ENCODE results near the gene DEFB114.

Gene DEFB114

DNA sequence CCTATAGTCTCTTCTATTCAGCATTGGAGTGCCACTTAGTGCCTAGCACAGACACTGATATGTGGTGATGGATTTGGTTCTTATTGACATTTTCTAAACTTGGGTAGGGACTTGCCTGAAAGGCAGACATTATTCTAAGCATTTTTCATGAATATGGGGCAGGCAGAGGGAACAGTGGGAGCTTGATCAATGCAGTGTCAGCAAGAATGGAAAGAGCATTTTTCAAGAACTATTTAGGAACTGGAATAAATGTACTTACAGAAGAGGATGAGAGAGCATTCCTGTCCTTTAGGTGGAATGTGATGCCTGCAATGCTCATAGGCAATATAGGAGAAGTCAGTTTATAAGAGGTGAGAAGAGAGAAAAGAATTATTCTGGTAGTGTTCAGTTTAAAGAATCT, 26.2 kb downstream of the DEFB114 start:
- Histone ChIP-seq H3K27ac (no peak overlapping the region), H3K4me3 (no peak overlapping the region)

DNA sequence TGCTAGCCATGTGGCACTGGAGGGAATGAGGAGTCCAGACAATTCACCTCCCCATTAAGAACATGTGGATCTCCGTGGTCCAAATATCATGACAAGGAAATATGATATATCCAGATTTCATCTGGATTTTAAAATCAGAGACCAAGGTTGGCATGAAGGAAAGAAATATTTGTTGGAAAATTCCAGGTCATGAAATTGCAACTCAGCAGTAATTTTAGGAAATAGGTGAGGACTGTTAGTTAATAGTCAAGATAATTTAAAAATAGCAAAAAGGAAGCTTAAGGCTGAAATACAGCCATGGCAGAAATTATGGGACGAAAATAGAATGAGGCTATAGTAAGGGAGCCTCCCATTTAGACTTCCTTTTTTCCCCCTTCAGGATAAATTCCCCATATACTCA, 26.9 kb downstream of the DEFB114 start:
- no peak overlapping the region for H3K27ac ChIP-seq

DNA sequence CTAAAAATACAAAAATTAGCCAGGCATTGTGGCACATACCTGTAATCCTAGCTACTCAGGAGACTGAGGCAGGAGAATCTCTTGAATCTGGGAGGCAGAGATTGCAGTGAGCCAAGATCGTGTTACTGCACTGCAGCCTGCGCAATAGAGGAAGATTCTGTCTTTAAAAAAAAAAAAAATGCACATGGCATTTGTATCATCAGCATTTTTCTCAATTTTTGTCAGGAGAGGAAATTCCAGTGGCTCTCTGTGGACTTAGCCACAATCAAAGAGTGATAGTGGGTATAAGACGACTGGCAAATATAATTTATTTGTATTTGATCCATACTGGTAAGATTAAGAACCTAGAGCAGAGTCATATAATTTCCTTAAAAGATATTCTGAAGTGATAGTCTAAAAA, 28.6 kb downstream of the DEFB114 start:
- no peak overlapping the region for H3K27ac ChIP-seq
- no peak overlapping the region for H3K4me3 ChIP-seq

More for the DNA sequence above, 26.9 kb downstream of the DEFB114 start:
- no peak overlapping the region for H3K4me3 ChIP-seq

DNA sequence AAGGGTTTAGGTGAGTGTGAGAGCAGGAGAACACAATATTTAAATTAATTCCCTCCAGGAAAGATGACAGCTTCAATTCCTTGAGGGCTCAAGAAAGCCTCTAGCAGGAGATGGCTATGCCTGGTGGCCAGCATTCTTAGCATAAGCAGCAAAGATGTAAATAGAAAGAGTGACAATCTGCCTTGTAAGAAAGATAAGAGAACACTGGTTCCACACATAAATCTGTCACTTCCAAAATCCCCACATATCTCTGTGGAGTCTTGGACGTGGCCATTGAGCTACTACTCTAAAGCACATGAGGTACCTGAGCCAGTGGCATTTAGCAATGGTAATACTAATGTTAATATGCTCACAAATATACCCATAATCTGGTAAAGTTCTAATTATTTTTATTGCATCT, 29.2 kb downstream of the DEFB114 start:
- no peak overlapping the region for H3K4me3 ChIP-seq
- no peak overlapping the region for H3K27ac ChIP-seq

DNA sequence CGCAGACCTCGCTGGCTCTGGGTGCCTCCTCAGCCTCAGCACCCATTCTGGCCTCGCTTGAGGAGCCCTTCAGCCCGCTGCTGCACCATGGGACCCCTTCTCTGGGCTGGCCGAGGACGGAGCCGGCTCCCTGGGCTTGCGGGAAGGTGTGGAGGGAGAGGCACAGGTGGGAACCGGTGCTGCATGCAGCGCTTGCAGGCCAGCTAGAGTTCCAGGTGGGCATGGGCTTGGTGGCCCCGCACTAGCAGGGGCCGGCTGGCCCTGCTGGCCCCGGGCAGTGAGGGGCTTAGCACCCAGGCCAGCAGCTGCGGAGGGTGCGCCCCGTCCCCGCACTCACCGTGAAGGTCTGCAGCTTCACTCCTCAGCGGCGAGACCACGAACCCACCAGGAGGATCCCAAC, 30.4 kb downstream of the DEFB114 start:
- no peak overlapping the region for H3K27ac ChIP-seq

DNA sequence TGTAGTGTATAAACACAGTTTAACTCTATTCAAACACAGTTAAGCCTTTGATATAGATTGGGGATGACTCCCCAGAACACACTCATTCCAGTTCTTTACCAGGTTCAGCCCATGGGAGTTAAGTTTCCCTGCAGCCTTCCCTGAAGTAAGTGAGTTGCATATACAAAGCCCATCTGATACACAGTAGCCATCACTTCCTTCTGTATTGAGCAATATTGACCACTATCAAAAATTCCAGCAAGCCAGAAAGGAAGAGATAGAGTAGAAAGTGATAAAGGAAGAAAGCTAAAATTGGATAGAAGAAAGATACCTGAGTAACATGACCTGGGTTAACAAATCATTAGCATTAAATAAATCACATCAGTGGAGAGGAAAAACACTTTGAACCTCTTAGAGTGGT, 34.6 kb downstream of the DEFB114 start:
- no peak overlapping the region for H3K27ac ChIP-seq
- H3K4me3 ChIP-seq, result no peak overlapping the region

More for the DNA sequence above, 30.4 kb downstream of the DEFB114 start:
- no peak overlapping the region for H3K4me3 ChIP-seq

DNA sequence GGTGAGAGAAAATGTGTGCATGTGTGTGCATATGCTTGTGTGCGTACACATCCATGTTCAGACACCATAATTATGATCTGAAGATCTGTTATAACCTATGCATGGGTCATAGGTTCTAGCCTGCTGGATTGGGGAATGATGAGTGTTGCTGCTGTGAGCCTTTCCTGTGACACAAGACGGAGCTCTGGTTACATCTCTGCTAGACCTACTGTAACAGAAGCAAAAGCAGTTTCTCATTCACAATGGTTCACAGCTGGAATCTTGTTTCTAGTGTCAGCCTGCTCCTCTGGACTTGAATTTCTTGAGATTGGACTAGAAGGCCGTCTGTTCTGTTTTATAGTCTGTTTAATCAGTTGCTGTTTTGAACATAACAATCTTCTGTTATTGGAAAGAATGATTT, 40.1 kb downstream of the DEFB114 start:
- Histone ChIP-seq H3K27ac (no peak overlapping the region), H3K4me3 (no peak overlapping the region)

DNA sequence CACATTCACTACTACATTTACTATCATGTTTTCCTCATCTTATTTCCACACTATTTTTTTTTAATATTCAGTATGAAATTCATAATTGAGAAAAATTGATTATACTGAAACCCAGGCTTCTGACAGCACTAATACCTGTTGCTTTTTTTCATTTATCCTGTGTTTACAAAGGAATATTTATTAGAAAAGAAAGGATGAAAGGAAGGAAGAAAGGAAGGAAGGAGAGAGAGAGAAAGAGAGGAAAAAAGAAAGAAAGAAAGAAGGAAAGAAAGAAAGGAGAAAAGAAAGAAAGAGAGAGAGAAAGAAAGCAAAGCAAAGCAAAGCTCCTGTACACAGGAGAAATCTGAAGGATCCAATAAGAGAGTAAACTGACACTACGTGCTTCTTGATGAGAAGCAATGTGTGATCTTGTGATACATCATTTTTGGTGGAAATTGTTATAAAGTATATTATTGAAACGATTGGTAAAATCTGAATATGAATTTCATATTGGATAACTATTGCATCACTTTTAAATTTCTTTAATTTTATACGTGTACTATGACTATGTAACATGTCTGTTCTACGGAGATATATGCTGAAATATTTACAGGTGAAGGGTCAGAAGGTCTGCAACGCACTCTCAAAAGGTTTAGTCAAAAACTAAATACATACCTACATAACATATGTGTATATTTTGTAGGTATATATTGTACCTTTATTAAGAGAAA, 43.9 kb downstream of the DEFB114 start:
- H3K27ac ChIP-seq, result no peak overlapping the region
- H3K4me3 ChIP-seq, result no peak overlapping the region

DNA sequence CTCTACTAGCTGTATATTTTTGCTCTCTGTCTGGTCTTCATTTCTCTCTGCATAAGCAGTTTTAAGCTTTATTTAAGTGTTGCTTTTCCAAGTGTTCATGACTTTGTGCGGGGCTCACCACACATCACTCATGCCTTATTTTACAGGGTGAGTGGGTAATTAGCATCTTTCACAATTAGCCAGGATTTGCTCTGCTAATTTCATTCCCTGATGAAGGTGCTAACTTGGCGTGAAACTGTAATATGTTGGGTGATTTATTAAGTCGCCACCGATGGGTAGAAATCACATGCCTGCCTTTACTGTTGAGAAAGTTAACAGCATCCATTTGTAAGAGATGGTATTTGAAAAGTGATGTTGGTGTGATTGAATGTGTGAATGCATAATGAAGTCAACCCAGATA, 44.7 kb downstream of the DEFB114 start:
- no peak overlapping the region for H3K4me3 ChIP-seq
- no peak overlapping the region for H3K27ac ChIP-seq

DNA sequence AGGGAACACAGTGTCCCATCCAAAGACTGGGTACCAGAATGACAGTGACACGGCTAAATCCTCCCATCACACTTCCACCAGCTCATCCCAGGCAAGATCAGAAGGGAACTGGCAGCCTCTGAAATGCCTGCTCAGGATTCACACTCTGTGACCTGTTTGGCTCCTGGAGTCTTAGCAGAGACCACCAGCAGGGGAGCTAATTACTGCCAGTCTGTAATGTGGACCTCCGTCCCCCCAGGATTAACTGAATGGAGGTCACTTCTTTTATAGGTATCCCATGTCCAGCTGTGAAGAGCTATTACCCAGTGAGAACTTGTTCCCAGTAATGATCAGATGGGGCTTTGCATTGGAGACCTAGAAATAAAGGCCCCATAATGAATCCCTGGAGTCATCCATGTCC, 45.2 kb downstream of the DEFB114 start:
- H3K27ac ChIP-seq, result no peak overlapping the region
- no peak overlapping the region for H3K4me3 ChIP-seq

DNA sequence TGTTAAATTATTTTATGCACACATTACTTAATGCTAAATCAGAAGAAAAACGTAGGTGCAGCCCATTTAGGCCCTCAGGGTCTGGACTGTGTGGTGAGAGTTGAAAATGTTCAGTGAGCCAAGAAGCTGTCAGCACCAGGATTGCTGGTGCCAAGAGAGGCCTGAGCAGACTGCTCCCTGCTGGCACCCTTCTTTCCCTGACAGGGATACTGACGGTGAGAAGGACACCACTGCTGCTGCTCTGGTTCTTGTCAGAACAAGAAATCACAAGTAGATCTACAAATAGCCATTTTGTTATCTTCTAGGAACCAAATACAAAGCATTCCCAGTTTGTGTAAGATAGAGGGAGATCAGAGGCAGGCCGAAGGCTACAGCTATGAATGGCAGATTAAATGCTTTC, 48.9 kb downstream of the DEFB114 start:
- H3K27ac ChIP-seq, result no peak overlapping the region
- no peak overlapping the region for H3K4me3 ChIP-seq

DNA sequence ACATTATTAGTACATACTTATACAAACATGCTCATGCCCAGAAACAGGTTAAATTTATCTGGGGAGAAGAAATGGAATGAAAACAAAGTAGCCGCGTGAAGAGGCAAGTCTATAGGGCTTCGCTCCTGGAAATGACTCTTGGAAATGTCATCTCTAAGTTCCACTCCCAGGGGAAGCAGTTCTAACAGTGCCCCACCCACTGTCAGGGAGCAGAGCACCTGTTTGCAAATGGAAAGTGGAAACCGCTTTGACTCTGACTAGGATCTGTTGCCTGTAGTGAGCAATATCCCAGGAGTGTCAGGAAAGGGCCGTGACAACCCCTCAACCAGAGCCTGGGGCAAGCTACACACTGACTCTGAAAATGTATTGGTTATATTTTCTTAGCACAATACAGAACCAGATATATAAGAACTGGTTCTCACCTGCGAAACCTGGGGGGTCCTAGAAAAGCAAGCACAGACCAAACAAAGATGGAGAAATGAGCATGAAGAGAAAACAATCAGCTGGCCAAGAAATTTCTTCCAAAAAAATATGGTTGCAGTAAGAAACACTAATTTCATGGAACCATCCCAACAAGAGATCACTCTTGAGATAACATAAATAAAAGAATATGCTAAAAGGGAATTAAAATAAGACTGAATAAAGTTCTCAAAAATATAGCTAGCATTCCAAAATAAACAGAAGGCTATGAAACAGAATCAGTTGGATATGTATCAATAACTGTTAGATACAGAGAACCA, 50.2 kb downstream of the DEFB114 start:
- Histone ChIP-seq H3K27ac (no peak overlapping the region), H3K4me3 (no peak overlapping the region)

DNA sequence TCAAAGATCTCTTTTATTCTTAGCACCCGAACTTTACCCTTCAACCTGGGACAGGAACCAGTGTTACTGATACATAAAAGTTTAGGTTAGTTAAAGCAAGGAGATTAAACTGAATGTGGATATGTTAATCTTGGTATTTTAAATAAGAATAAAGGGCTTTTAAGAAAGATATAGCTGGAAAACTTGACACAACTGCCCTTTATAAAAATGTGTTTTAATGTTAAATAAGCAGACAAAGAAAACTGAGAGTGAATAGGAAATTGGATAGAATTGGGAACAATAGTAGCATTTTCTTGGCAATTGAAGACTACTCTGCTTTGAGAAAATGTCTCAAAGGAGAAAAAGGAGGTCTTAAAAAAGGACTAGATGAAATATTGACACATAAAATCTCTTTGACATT, 51.8 kb downstream of the DEFB114 start:
- Histone ChIP-seq H3K4me3 (no peak overlapping the region), H3K27ac (no peak overlapping the region)

DNA sequence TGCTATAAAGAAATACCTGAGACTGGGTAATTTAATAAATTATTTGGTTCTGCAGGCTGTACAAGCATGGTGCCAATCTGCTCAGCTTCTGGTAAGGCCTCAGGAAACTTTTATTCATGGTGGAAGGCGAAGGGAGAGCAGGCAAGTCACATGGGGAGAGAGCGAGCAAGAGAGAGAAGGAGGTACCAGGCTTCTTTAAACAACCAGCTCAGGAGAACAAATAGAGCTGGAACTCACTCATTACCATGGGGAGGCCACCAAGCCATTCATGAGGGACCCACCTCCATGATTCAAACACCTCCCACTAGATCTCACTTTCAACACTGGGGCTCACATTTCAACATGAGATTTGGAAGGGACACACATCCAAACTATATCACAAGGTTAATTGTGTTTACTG, 52.7 kb downstream of the DEFB114 start:
- H3K27ac ChIP-seq, result no peak overlapping the region
- H3K4me3 ChIP-seq, result no peak overlapping the region
